ENCODE results near the gene ARFGAP3.

Gene ARFGAP3

GRCh38 chr22:42884616-42885375 is 27.7 kb upstream of the ARFGAP3 start:
- DNase-seq (ENCODE audit: insufficient read length, low spot score) (no peak), FAIRE-seq (no peak)

GRCh38 chr22:42883970-42884369 is 26.9 kb upstream of the ARFGAP3 start:
- no peak for FAIRE-seq

GRCh38 chr22:42883121-42883520 is 26.0 kb upstream of the ARFGAP3 start:
- no peak for FAIRE-seq

More at GRCh38 chr22:42883970-42884369, 26.9 kb upstream of the ARFGAP3 start:
- no peak for DNase-seq (ENCODE audit: insufficient read length, low spot score)

GRCh38 chr22:42881982-42882656 is 25.0 kb upstream of the ARFGAP3 start:
- DNase-seq (ENCODE audit: insufficient read length, low spot score) (no peak), FAIRE-seq (no peak)

More at GRCh38 chr22:42883121-42883520, 26.0 kb upstream of the ARFGAP3 start:
- no peak for DNase-seq (ENCODE audit: insufficient read length, low spot score)

- DNase-seq (ENCODE audit: insufficient read length, low spot score) (no peak), FAIRE-seq (no peak)
Observed at GRCh38 chr22:42881298-42881697, 24.2 kb upstream of the ARFGAP3 start.

- DNase-seq (ENCODE audit: insufficient read length, low spot score) = no peak
- no peak for FAIRE-seq
Observed at GRCh38 chr22:42880815-42881214, 23.7 kb upstream of the ARFGAP3 start.

- DNase-seq (ENCODE audit: insufficient read length, low spot score) (no peak), FAIRE-seq (no peak)
Observed at GRCh38 chr22:42879371-42880021, 22.4 kb upstream of the ARFGAP3 start.

- DNase-seq (ENCODE audit: insufficient read length, low spot score) (no peak), FAIRE-seq (no peak)
Observed at GRCh38 chr22:42878561-42879305, 21.7 kb upstream of the ARFGAP3 start.

- no peak for FAIRE-seq
- no peak for DNase-seq (ENCODE audit: insufficient read length, low spot score)
Observed at GRCh38 chr22:42877597-42878340, 20.7 kb upstream of the ARFGAP3 start.

GRCh38 chr22:42877158-42877557 is 20.1 kb upstream of the ARFGAP3 start:
- DNase-seq (ENCODE audit: insufficient read length, low spot score) = no peak
- no peak for FAIRE-seq

GRCh38 chr22:42876041-42876440 is 19.0 kb upstream of the ARFGAP3 start:
- DNase-seq (ENCODE audit: insufficient read length, low spot score) (no peak), FAIRE-seq (no peak)

- DNase-seq (ENCODE audit: insufficient read length, low spot score) (no peak), FAIRE-seq (no peak)
Observed at GRCh38 chr22:42874010-42874409, 16.9 kb upstream of the ARFGAP3 start.

- DNase-seq (ENCODE audit: insufficient read length, low spot score) = no peak
- FAIRE-seq = no peak
Observed at GRCh38 chr22:42873356-42873755, 16.3 kb upstream of the ARFGAP3 start.

GRCh38 chr22:42872821-42873220 is 15.7 kb upstream of the ARFGAP3 start:
- FAIRE-seq (no peak), DNase-seq (ENCODE audit: insufficient read length, low spot score) (no peak)

GRCh38 chr22:42871146-42872050 is 14.3 kb upstream of the ARFGAP3 start:
- no peak for FAIRE-seq
- DNase-seq (ENCODE audit: insufficient read length, low spot score) = no peak

GRCh38 chr22:42869888-42870480 is 12.9 kb upstream of the ARFGAP3 start:
- FAIRE-seq = no peak
- DNase-seq (ENCODE audit: insufficient read length, low spot score) = no peak

- DNase-seq (ENCODE audit: insufficient read length, low spot score) (no peak), FAIRE-seq (no peak)
Observed at GRCh38 chr22:42869463-42869862, 12.4 kb upstream of the ARFGAP3 start.

- DNase-seq (ENCODE audit: insufficient read length, low spot score) (no peak), FAIRE-seq (no peak)
Observed at GRCh38 chr22:42868751-42869251, 11.7 kb upstream of the ARFGAP3 start.

GRCh38 chr22:42866100-42866499 is 9.0 kb upstream of the ARFGAP3 start:
- FAIRE-seq = no peak
- no peak for DNase-seq (ENCODE audit: insufficient read length, low spot score)

Measured in HTR-8/SVneo (cell line).